WTC11 (cell line): ENCODE measurements around the gene RBFOX2. TPM values are rescaled to one million over a fixed set of nuclear protein-coding genes. Genes with fewer than 3 reads are reported as not detected.

Experiments
- ATAC-seq: fragments of 200-7000 bp; cut with Tn5 transposase; 2 replicates; pipeline ENCODE4 v1.10.0; 2021; ENCODE audit warnings: mild to moderate bottlenecking, moderate library complexity
- CTCF ChIA-PET: fragments of 300-600 bp; sonication (Branson Sonifier 250); formaldehyde crosslinking; loops from one replicate; lab custom pipeline; 2021; ENCODE audit warnings: antibody characterized with exemption; lab: Charles Lee
- POLR2A ChIA-PET: fragments of 350-600 bp; sonication (Branson Sonifier 250); formaldehyde crosslinking; loops from one replicate; lab custom pipeline; 2021; ENCODE audit warnings: antibody characterized with exemption; lab: Charles Lee
- DNase-seq: peaks from one replicate; pipeline ENCODE4 v3.0.0; 2021; ENCODE audit warnings: low spot score
- H3K27ac Mint-ChIP-seq: 2 replicates; pipeline ENCODE4 v1.8.0; 2021; ENCODE audit warnings: mixed read lengths
- H3K27me3 Mint-ChIP-seq: 2 replicates; pipeline ENCODE4 v1.8.0; 2021; ENCODE audit warnings: low read depth, mild to moderate bottlenecking, moderate library complexity, mixed read lengths
- H3K36me3 Mint-ChIP-seq: 2 replicates; pipeline ENCODE4 v1.8.0; 2021; ENCODE audit warnings: mixed read lengths
- H3K4me1 Mint-ChIP-seq: 2 replicates; pipeline ENCODE4 v1.8.0; 2022; ENCODE audit warnings: mixed read lengths
- H3K4me3 Mint-ChIP-seq: 2 replicates; pipeline ENCODE4 v1.8.0; 2021; ENCODE audit warnings: mild to moderate bottlenecking, moderate library complexity, mixed read lengths
- H3K9me3 Mint-ChIP-seq: 2 replicates; pipeline ENCODE4 v1.8.0; 2021; ENCODE audit warnings: mixed read lengths
- ATF1 ChIP-seq: sonication (generic); formaldehyde crosslinking; IDR thresholded peaks from 2 replicates; pipeline ENCODE4 v1.8.1; 2023; ENCODE audit warnings: mild to moderate bottlenecking, moderate library complexity, missing genetic modification reagents
- ATF6 ChIP-seq: sonication (generic); formaldehyde crosslinking; IDR thresholded peaks from 2 replicates; pipeline ENCODE4 v1.8.1; 2023; ENCODE audit warnings: mild to moderate bottlenecking, missing genetic modification reagents
- CREM ChIP-seq: sonication (generic); formaldehyde crosslinking; IDR thresholded peaks from 2 replicates; pipeline ENCODE4 v1.8.1; 2022; ENCODE audit warnings: mild to moderate bottlenecking, missing genetic modification reagents, moderate library complexity
- E2F1 ChIP-seq: sonication (generic); formaldehyde crosslinking; IDR thresholded peaks from 2 replicates; pipeline ENCODE4 v1.8.0; 2022; ENCODE audit warnings: mild to moderate bottlenecking, missing genetic modification reagents
- E2F5 ChIP-seq: sonication (generic); formaldehyde crosslinking; IDR thresholded peaks from 2 replicates; pipeline ENCODE4 v1.8.1; 2022; ENCODE audit warnings: mild to moderate bottlenecking, moderate library complexity, missing genetic modification reagents
- FOXK1 ChIP-seq: sonication (generic); formaldehyde crosslinking; IDR thresholded peaks from 2 replicates; pipeline ENCODE4 v1.8.0; 2022; ENCODE audit warnings: mild to moderate bottlenecking, moderate library complexity, missing genetic modification reagents
- FOXP4 ChIP-seq: sonication (generic); formaldehyde crosslinking; IDR thresholded peaks from 2 replicates; pipeline ENCODE4 v1.8.0; 2022; ENCODE audit warnings: mild to moderate bottlenecking, missing genetic modification reagents
- JAZF1 ChIP-seq: fragments of 250-450 bp; sonication (Bioruptor Pico); IDR thresholded peaks from 2 replicates; pipeline ENCODE4 v1.9.0; 2021; ENCODE audit warnings: moderate library complexity, mild to moderate bottlenecking, inconsistent platforms
- MLX ChIP-seq: sonication (generic); formaldehyde crosslinking; IDR thresholded peaks from 2 replicates; pipeline ENCODE4 v1.8.1; 2023; ENCODE audit warnings: mild to moderate bottlenecking, missing genetic modification reagents, moderate library complexity
- MXD4 ChIP-seq: fragments of 250-450 bp; sonication (Bioruptor Pico); IDR thresholded peaks from 2 replicates; pipeline ENCODE4 v1.8.0; 2021; ENCODE audit warnings: mild to moderate bottlenecking, moderate library complexity, borderline replicate concordance
- MYBL2 ChIP-seq: sonication (generic); formaldehyde crosslinking; IDR thresholded peaks from 2 replicates; pipeline ENCODE4 v1.8.1; 2023; ENCODE audit warnings: mild to moderate bottlenecking, moderate library complexity, missing genetic modification reagents
- RORB ChIP-seq: fragments of 250-450 bp; sonication (Bioruptor Pico); IDR thresholded peaks from 2 replicates; pipeline ENCODE4 v1.9.0; 2021; ENCODE audit warnings: mild to moderate bottlenecking
- STAT6 ChIP-seq: sonication (generic); formaldehyde crosslinking; conservative IDR thresholded peaks from 2 replicates; pipeline ENCODE4 v1.8.1; 2023; ENCODE audit warnings: mild to moderate bottlenecking, low read depth, missing genetic modification reagents, moderate library complexity
- TCF7 ChIP-seq: sonication (generic); formaldehyde crosslinking; IDR thresholded peaks from 2 replicates; pipeline ENCODE4 v1.8.0; 2022; ENCODE audit warnings: mild to moderate bottlenecking, low read depth, missing genetic modification reagents, moderate library complexity
- TP53 ChIP-seq: sonication (generic); formaldehyde crosslinking; IDR thresholded peaks from 2 replicates; pipeline ENCODE4 v1.8.1; 2023; ENCODE audit warnings: mild to moderate bottlenecking, missing genetic modification reagents
- ZNF219 ChIP-seq: sonication (generic); formaldehyde crosslinking; IDR thresholded peaks from 2 replicates; pipeline ENCODE4 v1.8.0; 2023; ENCODE audit warnings: missing genetic modification reagents, mild to moderate bottlenecking, borderline replicate concordance
- ZNF263 ChIP-seq: sonication (generic); formaldehyde crosslinking; IDR thresholded peaks from 2 replicates; pipeline ENCODE4 v1.8.1; 2022; ENCODE audit warnings: low read depth, mild to moderate bottlenecking, moderate library complexity, missing genetic modification reagents
- ZNF396 ChIP-seq: fragments of 250-450 bp; sonication (Bioruptor Pico); IDR thresholded peaks from 2 replicates; pipeline ENCODE4 v1.8.0; 2021; ENCODE audit warnings: mild to moderate bottlenecking, moderate library complexity, borderline replicate concordance
- ZNF425 ChIP-seq: fragments of 250-450 bp; sonication (Bioruptor Pico); conservative IDR thresholded peaks from 2 replicates; pipeline ENCODE4 v1.9.0; 2021; ENCODE audit warnings: mild to moderate bottlenecking
- ZNF532 ChIP-seq: fragments of 250-450 bp; sonication (Bioruptor Pico); IDR thresholded peaks from 2 replicates; pipeline ENCODE4 v1.9.0; 2021; ENCODE audit warnings: mild to moderate bottlenecking, borderline replicate concordance
- total RNA-seq: library from RNA; stranded (reverse); gene quantifications from 3 replicates; pipeline ENCODE4 v1.2.3, GENCODE V29; 2021

The RBFOX2 gene
- total RNA-seq, 1 experiment from 2014 or later, result 107 TPM

- TF ChIP-seq ZNF532 (CRISPR knock-in tag), result no peak
Observed at GRCh38 chr22:35756722-35757121, 271.9 kb downstream of the RBFOX2 start (continued).

GRCh38 chr22:35754761-35755160 lies 273.9 kb downstream of the RBFOX2 start:
- Mint-ChIP-seq H3K36me3 (peaks cover 21% of the 10 kb centered on the region), H3K27me3 (no peaks in the 10 kb centered on the region), H3K9me3 (no peaks in the 10 kb centered on the region), H3K4me3 (no peak overlapping the region), H3K4me1 (peaks cover 34% of the 10 kb centered on the region), H3K27ac (no peak overlapping the region)
- DNase-seq (no peak), ATAC-seq (no peak)
- CTCF ChIA-PET, result interaction anchor here (2.0 kb wide), 1 partner anchor 123 kb away, joined by 9 read pairs; no protein-coding TSS in a partner anchor
- POLR2A ChIA-PET, result interaction anchor here (0.6 kb wide), 1 partner anchor 57 kb away, joined by 3 read pairs; no protein-coding TSS in a partner anchor
- TF ChIP-seq STAT6 (CRISPR knock-in tag), result no peak
- no peak for TF ChIP-seq ATF1 (CRISPR knock-in tag)
- TF ChIP-seq MXD4 (CRISPR knock-in tag), result no peak
- no peak for TF ChIP-seq ZNF425 (CRISPR knock-in tag)
- TF ChIP-seq E2F5 (CRISPR knock-in tag), result no peak
- no peak for TF ChIP-seq E2F1 (CRISPR knock-in tag)
- TF ChIP-seq JAZF1 (CRISPR knock-in tag), result no peak
- TF ChIP-seq ZNF219 (CRISPR knock-in tag), result no peak
- TF ChIP-seq FOXK1, result no peak
- no peak for TF ChIP-seq MYBL2
- TF ChIP-seq FOXP4, result no peak
- TF ChIP-seq MLX (CRISPR knock-in tag), result no peak
- TF ChIP-seq ZNF263 (CRISPR knock-in tag), result no peak
- no peak for TF ChIP-seq ZNF396 (CRISPR knock-in tag)
- no peak for TF ChIP-seq CREM (CRISPR knock-in tag)
- TF ChIP-seq TCF7, result no peak
- TF ChIP-seq TP53 (CRISPR knock-in tag), result no peak
- TF ChIP-seq RORB, result no peak
- TF ChIP-seq ATF6 (CRISPR knock-in tag), result no peak
